Tibial nerve (tissue), 4 donors: ENCODE measurements around the gene ANO4. TPM values are rescaled to one million over a fixed set of nuclear protein-coding genes. Genes with fewer than 3 reads are reported as not detected.

Experiments used
- DNase-seq, 2 donors: peaks; one replicate each; pipeline ENCODE4 v3.0.0-alpha.2; 2019; ENCODE audit warnings: low spot score in 2 of 2
- H3K27ac ChIP-seq, 4 donors: fragments of 200-600 bp; sonication (generic) in 3 of 4; one replicate each; pipeline ENCODE4 v1.5.1; 2017 to 2019; ENCODE audit warnings: mild to moderate bottlenecking in 1 of 4
- H3K27me3 ChIP-seq, 2 donors: fragments of 200-600 bp; sonication (generic) in 1 of 2; one replicate each; pipeline versions ENCODE4 v1.5.1 to v1.6.0; 2017 to 2019
- H3K36me3 ChIP-seq, 3 donors: fragments of 200-600 bp; sonication (generic); one replicate each; pipeline ENCODE4 v1.5.1; 2018 to 2019
- H3K4me1 ChIP-seq, 4 donors: fragments of 200-600 bp; sonication (generic) in 3 of 4; one replicate each; pipeline ENCODE4 v1.5.1; 2017 to 2019
- H3K4me3 ChIP-seq, 4 donors: fragments of 200-600 bp; sonication (generic) in 3 of 4; one replicate each; pipeline ENCODE4 v1.5.1; 2017 to 2019; ENCODE audit warnings: mild to moderate bottlenecking in 1 of 4, moderate library complexity in 1 of 4
- H3K9me3 ChIP-seq, 4 donors: fragments of 200-600 bp; sonication (generic) in 3 of 4; one replicate each; pipeline ENCODE4 v1.5.1; 2017 to 2019
- CTCF ChIP-seq, 5 experiments: fragments of 200-600 bp in 3 of 5; fragments of 450-650 bp in 2 of 5; sonication (generic) in 3 of 5; IDR thresholded peaks; one replicate each; pipeline ENCODE4 v1.5.1; 2016 to 2019; ENCODE audit warnings: antibody characterized with exemption in 5 of 5, mild to moderate bottlenecking in 3 of 5, moderate library complexity in 2 of 5
- EP300 ChIP-seq, 2 donors: sonication (generic); formaldehyde crosslinking; IDR thresholded peaks; one replicate each; pipeline ENCODE4 v1.6.1; 2017; ENCODE audit warnings: antibody characterized with exemption in 2 of 2, mild to moderate bottlenecking in 1 of 2
- POLR2A ChIP-seq, 2 donors: fragments of 450-650 bp; IDR thresholded peaks; one replicate each; pipeline ENCODE4 v1.6.1; 2017; ENCODE audit warnings: antibody characterized with exemption in 2 of 2, mild to moderate bottlenecking in 2 of 2, moderate library complexity in 2 of 2
- WGBS, 2 donors: methylation state at CpG; one replicate each; pipeline ENCODE4 v1.1.5; 2018; 5-methylcytosine and 5-hydroxymethylcytosine counted together
- total RNA-seq, 4 donors: library from RNA; depleted of rRNA; stranded (reverse); fragments of >200 nt; gene quantifications; one replicate each; pipeline ENCODE4 v1.1.0, GENCODE V29; 2016

Gene ANO4
- total RNA-seq, 4 donors from 2014 or later = 0.63 to 3.9 (median 1.3) TPM; not detected in 1

- 70 to 83% methylated on average over 3 of the region's 3 CpGs for WGBS, 2 donors
- H3K9me3 ChIP-seq = no peaks in the 10 kb centered on the region
- H3K4me1 ChIP-seq = no peaks in the 10 kb centered on the region
- H3K27ac ChIP-seq = no peak overlapping the region
- no peak for DNase-seq
- no peak overlapping the region for H3K4me3 ChIP-seq
- no peaks in the 10 kb centered on the region for H3K27me3 ChIP-seq
- H3K36me3 ChIP-seq = peaks cover 0 to 6% (median 0%) of the 10 kb centered on the region in 3 donors
- TF ChIP-seq CTCF (IDR thresholded peaks at IDR 0.05) (no peak), EP300 (IDR thresholded peaks at IDR 0.05) (no peak), POLR2A (IDR thresholded peaks at IDR 0.05) (no peak)
These were observed 104.7 kb downstream of the ANO4 start for GRCh38 chr12:100899301-100899700.

- TF ChIP-seq CTCF (IDR thresholded peaks at IDR 0.05) (no peak), EP300 (IDR thresholded peaks at IDR 0.05) (no peak), POLR2A (IDR thresholded peaks at IDR 0.05) (no peak)
- 73 to 84% methylated on average over 2 of the region's 2 CpGs for WGBS, 2 donors
- no peaks in the 10 kb centered on the region for H3K27me3 ChIP-seq
- H3K4me1 ChIP-seq = no peaks in the 10 kb centered on the region
- no peak for DNase-seq
- H3K9me3 ChIP-seq = no peaks in the 10 kb centered on the region
- no peak overlapping the region for H3K27ac ChIP-seq
- H3K4me3 ChIP-seq = no peak overlapping the region
- peaks cover 0 to 6% (median 0%) of the 10 kb centered on the region in 3 donors for H3K36me3 ChIP-seq
These were observed 106.2 kb downstream of the ANO4 start for GRCh38 chr12:100900808-100901207.

GRCh38 chr12:100901266-100901665, 106.7 kb downstream of the ANO4 start:
- DNase-seq = no peak
- Histone ChIP-seq H3K27ac (no peak overlapping the region), H3K4me1 (no peaks in the 10 kb centered on the region), H3K27me3 (no peaks in the 10 kb centered on the region), H3K4me3 (no peak overlapping the region), H3K9me3 (no peaks in the 10 kb centered on the region), H3K36me3 (peaks cover 0 to 6% (median 0%) of the 10 kb centered on the region in 3 donors)
- WGBS, 2 donors = 85 to 92% methylated on average over 1 of the region's 1 CpG
- TF ChIP-seq EP300 (IDR thresholded peaks at IDR 0.05) (no peak), POLR2A (IDR thresholded peaks at IDR 0.05) (no peak), CTCF (IDR thresholded peaks at IDR 0.05) (no peak)

- TF ChIP-seq EP300 (IDR thresholded peaks at IDR 0.05) (no peak), CTCF (IDR thresholded peaks at IDR 0.05) (no peak), POLR2A (IDR thresholded peaks at IDR 0.05) (no peak)
- no peak overlapping the region for H3K4me3 ChIP-seq
- 80 to 84% methylated on average over 3 of the region's 3 CpGs for WGBS, 2 donors
These were observed 109.7 kb downstream of the ANO4 start for GRCh38 chr12:100904270-100904669.

GRCh38 chr12:100908501-100908900, 113.9 kb downstream of the ANO4 start:
- Histone ChIP-seq H3K4me1 (no peaks in the 10 kb centered on the region), H3K36me3 (no peaks in the 10 kb centered on the region), H3K27ac (no peak overlapping the region), H3K4me3 (no peak overlapping the region), H3K9me3 (no peaks in the 10 kb centered on the region), H3K27me3 (no peaks in the 10 kb centered on the region)
- 72 to 89% methylated on average over 2 of the region's 2 CpGs for WGBS, 2 donors
- DNase-seq = no peak
- no peak for TF ChIP-seq POLR2A (IDR thresholded peaks at IDR 0.05)
- TF ChIP-seq CTCF (IDR thresholded peaks at IDR 0.05) = no peak
- TF ChIP-seq EP300 (IDR thresholded peaks at IDR 0.05) = no peak

More at GRCh38 chr12:100904270-100904669, 109.7 kb downstream of the ANO4 start:
- no peak for DNase-seq
- Histone ChIP-seq H3K9me3 (no peaks in the 10 kb centered on the region), H3K27ac (no peak overlapping the region), H3K27me3 (no peaks in the 10 kb centered on the region), H3K36me3 (peaks cover 0 to 6% (median 0%) of the 10 kb centered on the region in 3 donors), H3K4me1 (no peaks in the 10 kb centered on the region)
